Effector memory CD4-positive, alpha-beta T cell (primary cell): Measurements from ENCODE around the gene PIP4K2A.
A peak's percentile ranks its signal among the peaks of the same experiment; 100 is the strongest.

Experiments used
- DNase-seq, 3 donors: peaks; one replicate each; pipeline ENCODE4 v3.0.0-alpha.2; 2020
- H3K27ac ChIP-seq: 2 replicates; pipeline ENCODE4 v1.7.0; 2013; ENCODE audit warnings: mild to moderate bottlenecking, low read length, moderate library complexity; ENCODE audit not compliant: insufficient read depth, poor library complexity, severe bottlenecking
- H3K27me3 ChIP-seq: replicated peaks from 2 replicates; pipeline ENCODE4 v1.7.0; 2013; ENCODE audit warnings: mild to moderate bottlenecking, low read length; ENCODE audit not compliant: insufficient read depth, control insufficient read depth, poor library complexity, severe bottlenecking
- H3K36me3 ChIP-seq: 2 replicates; pipeline ENCODE4 v1.7.0; 2013; ENCODE audit warnings: mild to moderate bottlenecking, low read length, moderate library complexity; ENCODE audit not compliant: control insufficient read depth, insufficient read depth
- H3K4me1 ChIP-seq: 2 replicates; pipeline ENCODE4 v1.7.0; 2013; ENCODE audit warnings: low read length, mild to moderate bottlenecking; ENCODE audit not compliant: control insufficient read depth, insufficient read depth, poor library complexity, severe bottlenecking
- H3K4me3 ChIP-seq: 2 replicates; pipeline ENCODE4 v1.7.0; 2013; ENCODE audit warnings: low read length, low read depth, mild to moderate bottlenecking; ENCODE audit not compliant: insufficient read depth, poor library complexity, severe bottlenecking
- H3K9me3 ChIP-seq: 2 replicates; pipeline ENCODE4 v1.7.0; 2013; ENCODE audit warnings: mild to moderate bottlenecking, low read length, moderate library complexity; ENCODE audit not compliant: control insufficient read depth

PIP4K2A gene

GRCh38 chr10:22673785-22674572 is 40.4 kb downstream of the PIP4K2A start:
- DNase-seq, result no peak
- no peaks in the 10 kb centered on the region for H3K36me3 ChIP-seq
- H3K9me3 ChIP-seq, result no peaks in the 10 kb centered on the region
- no peaks in the 10 kb centered on the region for H3K27me3 ChIP-seq
- no peak overlapping the region for H3K4me3 ChIP-seq
- H3K4me1 ChIP-seq, result peaks cover 64% of the 10 kb centered on the region
- peak overlapping the region; percentile 31 for H3K27ac ChIP-seq

GRCh38 chr10:22673091-22673392 is 41.3 kb downstream of the PIP4K2A start:
- Histone ChIP-seq H3K27ac (peak overlapping the region; percentile 9), H3K4me1 (peaks cover 73% of the 10 kb centered on the region)
- no peak for DNase-seq

GRCh38 chr10:22672319-22673090 is 41.9 kb downstream of the PIP4K2A start:
- H3K36me3 ChIP-seq, result no peaks in the 10 kb centered on the region
- no peak overlapping the region for H3K4me3 ChIP-seq
- no peaks in the 10 kb centered on the region for H3K27me3 ChIP-seq
- DNase-seq, result no peak
- peak overlapping the region; percentile 9 for H3K27ac ChIP-seq
- peaks cover 69% of the 10 kb centered on the region for H3K4me1 ChIP-seq
- H3K9me3 ChIP-seq, result no peaks in the 10 kb centered on the region

More at GRCh38 chr10:22673091-22673392, 41.3 kb downstream of the PIP4K2A start:
- no peaks in the 10 kb centered on the region for H3K27me3 ChIP-seq
- H3K4me3 ChIP-seq, result no peak overlapping the region
- no peaks in the 10 kb centered on the region for H3K36me3 ChIP-seq
- no peaks in the 10 kb centered on the region for H3K9me3 ChIP-seq

GRCh38 chr10:22670788-22671187 is 43.6 kb downstream of the PIP4K2A start:
- DNase-seq, result no peak
- Histone ChIP-seq H3K27me3 (no peaks in the 10 kb centered on the region), H3K9me3 (no peaks in the 10 kb centered on the region), H3K4me1 (peaks cover 58% of the 10 kb centered on the region), H3K27ac (no peak overlapping the region), H3K36me3 (no peaks in the 10 kb centered on the region), H3K4me3 (no peak overlapping the region)

- Histone ChIP-seq H3K9me3 (no peaks in the 10 kb centered on the region), H3K27me3 (no peaks in the 10 kb centered on the region), H3K27ac (peak overlapping the region; percentile 64), H3K4me1 (peaks cover 58% of the 10 kb centered on the region), H3K36me3 (no peaks in the 10 kb centered on the region), H3K4me3 (peak overlapping the region; percentile 5)
- DNase-seq, result no peak
Measured at GRCh38 chr10:22669163-22669711, 45.1 kb downstream of the PIP4K2A start.

- Histone ChIP-seq H3K27ac (peak overlapping the region; percentile 64), H3K4me3 (peak overlapping the region; percentile 38), H3K36me3 (no peaks in the 10 kb centered on the region), H3K27me3 (no peaks in the 10 kb centered on the region), H3K9me3 (no peaks in the 10 kb centered on the region), H3K4me1 (peaks cover 53% of the 10 kb centered on the region)
- DNase-seq, result no peak
Measured at GRCh38 chr10:22667093-22667480, 47.3 kb downstream of the PIP4K2A start.

- no peaks in the 10 kb centered on the region for H3K36me3 ChIP-seq
- no peaks in the 10 kb centered on the region for H3K9me3 ChIP-seq
- DNase-seq, result peak; percentile 47 to 56 (median 47)
- H3K27ac ChIP-seq, result peak overlapping the region; percentile 64
- H3K4me3 ChIP-seq, result peak overlapping the region; percentile 38
- no peaks in the 10 kb centered on the region for H3K27me3 ChIP-seq
- peaks cover 49% of the 10 kb centered on the region for H3K4me1 ChIP-seq
Measured at GRCh38 chr10:22666287-22667092, 47.9 kb downstream of the PIP4K2A start.

- no peak overlapping the region for H3K27ac ChIP-seq
- no peaks in the 10 kb centered on the region for H3K36me3 ChIP-seq
- peaks cover 49% of the 10 kb centered on the region for H3K4me1 ChIP-seq
- H3K4me3 ChIP-seq, result no peak overlapping the region
- DNase-seq, result no peak
- H3K9me3 ChIP-seq, result no peaks in the 10 kb centered on the region
- H3K27me3 ChIP-seq, result no peaks in the 10 kb centered on the region
Measured at GRCh38 chr10:22665329-22665728, 49.0 kb downstream of the PIP4K2A start.

GRCh38 chr10:22662733-22663330 is 51.5 kb downstream of the PIP4K2A start:
- Histone ChIP-seq H3K27ac (no peak overlapping the region), H3K4me3 (no peak overlapping the region), H3K36me3 (no peaks in the 10 kb centered on the region), H3K4me1 (peaks cover 46% of the 10 kb centered on the region), H3K27me3 (no peaks in the 10 kb centered on the region), H3K9me3 (no peaks in the 10 kb centered on the region)
- DNase-seq, result no peak
